HG02623 (cell line): ENCODE measurements around the gene CXADR.
A peak's percentile ranks its signal among the peaks of the same experiment; 100 is the strongest.
"Not testable (repeated sequence)": the region's sequence is repeated elsewhere in the genome, so short reads cannot be mapped to it uniquely, and the experiment has no call there.

ENCODE experiments used
- ATAC-seq: cut with Tn5 transposase; IDR thresholded peaks from one replicate; pipeline ENCODE4 v1.9.1; 2021; ENCODE audit warnings: moderate library complexity; ENCODE audit not compliant: unreplicated experiment

The CXADR gene

DNA sequence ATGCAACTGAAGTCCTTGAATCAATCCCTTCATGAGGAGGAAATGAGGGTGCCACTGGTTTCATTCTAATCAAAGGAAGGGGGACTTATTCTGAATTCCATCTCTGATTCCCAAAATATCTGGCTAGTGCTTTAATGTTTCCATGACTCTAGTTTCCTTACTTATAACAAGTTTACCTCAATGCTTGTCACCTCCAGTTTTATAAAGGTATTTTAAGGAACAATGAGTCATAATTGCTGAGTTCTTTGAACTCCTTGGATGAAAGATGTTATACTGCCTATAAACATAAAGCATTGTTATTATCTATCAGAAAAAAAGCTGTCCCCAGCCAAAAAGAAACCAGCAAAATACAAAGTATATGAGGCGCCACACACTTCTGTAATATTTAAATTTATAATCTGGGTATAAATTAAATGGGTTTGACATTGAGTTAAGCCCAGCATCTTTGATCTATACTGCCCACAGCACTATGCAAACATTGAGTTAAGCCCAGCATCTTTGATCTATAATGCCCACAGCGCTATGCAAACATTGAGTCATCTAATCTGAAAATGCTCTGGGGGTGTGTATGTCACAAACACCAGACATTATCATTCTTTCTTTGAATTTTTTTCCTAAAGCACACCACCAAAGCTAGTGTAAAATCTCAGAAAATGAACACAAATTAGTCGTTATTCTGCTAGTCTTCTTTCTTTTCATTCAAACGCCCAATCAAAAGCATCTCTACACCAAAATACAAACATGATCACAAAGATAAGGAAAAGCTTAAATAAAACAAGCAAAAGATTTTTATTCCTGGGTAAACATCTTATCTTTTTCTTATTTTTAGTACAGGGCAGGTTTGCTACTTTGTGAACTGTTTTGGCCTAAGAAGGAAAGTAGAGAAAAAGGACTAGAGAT lies 11.5 kb upstream of the CXADR start:
- no peak for ATAC-seq

- ATAC-seq: not testable (repeated sequence)
These were observed 9.9 kb upstream of the CXADR start for GRCh38 chr21:17502985-17503384.

DNA sequence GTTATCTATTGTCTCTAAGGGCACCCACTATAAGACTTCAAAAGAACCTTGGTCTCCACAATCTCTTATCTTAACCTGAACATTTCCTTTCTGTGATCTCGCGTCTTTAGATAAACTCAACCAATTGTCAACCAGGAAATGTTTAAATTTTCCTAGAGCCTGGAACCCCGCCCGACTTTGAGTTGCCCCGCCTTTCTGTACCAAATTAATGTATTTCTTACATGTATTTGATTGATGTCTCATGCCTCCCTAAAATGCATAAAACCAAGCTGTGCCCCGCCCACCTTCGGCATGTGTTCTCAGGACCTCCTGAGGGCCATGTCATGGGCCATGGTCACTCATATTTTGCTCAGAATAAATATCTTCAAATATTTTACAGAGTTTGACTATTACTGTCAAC lies 5.9 kb upstream of the CXADR start:
- ATAC-seq: no peak

GRCh38 chr21:17507591-17507990 lies 5.3 kb upstream of the CXADR start:
- ATAC-seq: no peak

DNA sequence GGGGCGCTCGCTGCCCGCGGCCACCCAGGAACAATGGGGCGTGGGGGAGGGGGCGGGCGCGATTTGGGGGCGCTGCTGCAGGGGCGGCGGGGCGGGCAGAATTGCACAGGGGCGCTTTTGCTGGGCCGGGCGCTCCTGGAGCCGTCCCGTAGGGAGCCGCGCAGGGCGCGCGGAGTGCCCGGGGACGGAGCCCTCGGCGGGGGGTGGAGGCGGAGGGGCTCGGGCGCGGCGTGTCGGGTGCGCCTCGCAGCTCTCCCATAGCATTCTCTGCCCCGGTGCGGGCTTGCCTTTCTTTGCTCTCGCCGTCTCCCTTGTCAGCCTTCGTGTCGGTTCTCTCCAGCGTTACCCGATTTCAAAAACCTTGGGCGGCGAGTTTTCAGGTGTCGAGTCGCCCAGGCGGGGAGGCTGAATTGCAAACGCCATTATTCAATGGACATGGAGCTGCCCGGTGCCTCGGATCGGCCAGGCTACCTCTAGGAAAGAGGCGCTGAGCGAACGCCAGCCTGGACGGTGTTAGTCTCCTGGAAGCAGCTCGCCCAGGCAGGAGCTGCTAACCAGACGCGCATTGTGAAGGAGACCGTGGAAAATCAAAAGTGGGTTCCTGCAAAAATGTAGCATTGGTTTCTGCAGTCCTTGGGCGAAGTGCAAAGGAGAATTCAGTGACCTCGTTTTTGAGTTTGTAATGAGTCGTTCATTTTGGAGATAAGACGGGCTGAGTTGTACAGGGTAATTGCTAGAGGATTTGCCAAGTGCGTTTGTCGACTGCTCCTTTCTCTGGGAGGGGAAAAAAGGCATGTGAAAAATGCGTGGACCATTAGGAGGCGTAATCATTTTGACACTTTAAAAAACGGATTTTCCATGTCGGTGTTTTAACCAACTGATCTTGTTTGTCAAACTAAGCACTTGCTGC lies 626 bp downstream of the CXADR start:
- ATAC-seq: peak; percentile 16

DNA sequence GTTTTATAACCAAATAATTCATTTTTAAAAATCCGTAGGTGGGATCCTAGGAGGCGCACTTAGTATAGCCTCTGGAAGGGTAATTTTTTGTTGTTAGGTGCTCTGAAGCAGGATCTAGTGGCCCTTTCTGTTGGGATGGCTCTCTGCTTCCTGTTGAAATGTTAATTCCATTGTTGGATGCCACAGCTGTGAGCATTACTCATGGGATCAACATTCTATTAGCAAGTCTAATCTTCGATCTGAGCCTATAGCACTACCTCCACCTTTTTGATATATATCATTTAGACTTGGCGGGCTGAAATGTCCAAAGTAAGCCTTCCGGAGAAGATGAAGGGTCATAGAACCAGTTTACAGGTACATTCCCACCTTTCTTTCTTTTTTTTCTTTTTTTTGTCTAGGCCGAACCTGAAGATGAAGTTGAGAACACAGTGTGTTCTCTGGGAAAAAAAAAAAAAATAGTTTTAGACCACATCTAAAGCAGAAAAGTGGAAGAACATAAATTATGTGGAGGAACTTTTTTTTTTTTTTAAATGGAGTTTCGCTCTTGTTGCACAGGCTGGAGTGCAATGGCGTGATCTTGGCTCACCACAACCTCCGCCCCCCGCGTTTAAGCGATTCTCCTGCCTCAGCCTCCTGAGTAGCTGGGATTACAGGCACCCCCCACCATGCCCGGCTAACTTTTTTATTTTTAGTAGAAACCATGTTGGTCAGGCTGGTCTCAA lies 1.4 kb downstream of the CXADR start:
- ATAC-seq: no peak

DNA sequence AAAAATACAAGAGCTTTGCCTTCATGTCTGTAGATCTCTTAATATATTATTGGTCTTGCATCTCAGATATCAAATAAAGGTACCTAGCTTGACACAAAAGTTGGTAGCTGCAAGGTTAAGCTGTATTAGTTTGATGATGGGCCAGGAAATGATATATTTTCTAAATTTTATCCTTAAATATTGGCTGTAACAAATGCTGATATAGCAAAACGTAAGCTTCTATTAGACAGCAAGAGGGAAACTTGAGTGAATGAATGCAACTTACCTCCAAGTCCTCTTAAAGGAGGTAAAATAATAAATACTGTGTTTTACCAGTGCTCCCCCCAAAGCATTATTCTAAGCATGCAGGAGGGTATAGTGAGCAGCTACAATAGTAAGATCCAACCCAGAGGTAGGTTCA lies 4.2 kb downstream of the CXADR start:
- not testable (repeated sequence) for ATAC-seq

GRCh38 chr21:17519208-17519738 lies 6.4 kb downstream of the CXADR start:
- no peak for ATAC-seq

- ATAC-seq: no peak
These were observed 7.2 kb downstream of the CXADR start for GRCh38 chr21:17519965-17520609.

- ATAC-seq: no peak
These were observed 10.2 kb downstream of the CXADR start for GRCh38 chr21:17523007-17523451.

DNA sequence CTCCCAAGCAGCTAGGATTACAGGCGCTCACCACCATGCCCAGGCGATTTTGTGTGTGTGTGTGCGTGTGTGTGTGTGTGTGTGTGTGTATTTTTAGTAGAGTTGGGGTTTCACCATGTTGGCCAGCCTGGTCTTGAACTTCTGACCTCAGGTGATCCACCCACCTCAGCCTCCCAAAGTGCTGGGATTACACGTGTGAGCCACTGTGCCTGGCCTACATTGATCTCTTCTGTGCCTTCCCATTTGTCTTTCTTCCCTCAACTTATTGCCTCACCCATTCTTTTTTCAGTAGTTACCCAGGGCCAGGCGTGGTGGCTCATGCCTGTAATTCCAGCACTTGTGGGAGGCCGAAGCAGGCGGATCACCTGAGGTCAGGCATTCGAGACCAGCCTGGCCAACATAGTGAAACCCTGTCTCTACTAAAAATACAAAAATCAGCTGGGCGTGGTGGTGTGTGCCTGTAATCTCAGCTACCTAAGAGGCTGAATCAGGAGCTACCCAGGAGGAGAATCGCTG lies 11.2 kb downstream of the CXADR start:
- ATAC-seq: not testable (repeated sequence)

DNA sequence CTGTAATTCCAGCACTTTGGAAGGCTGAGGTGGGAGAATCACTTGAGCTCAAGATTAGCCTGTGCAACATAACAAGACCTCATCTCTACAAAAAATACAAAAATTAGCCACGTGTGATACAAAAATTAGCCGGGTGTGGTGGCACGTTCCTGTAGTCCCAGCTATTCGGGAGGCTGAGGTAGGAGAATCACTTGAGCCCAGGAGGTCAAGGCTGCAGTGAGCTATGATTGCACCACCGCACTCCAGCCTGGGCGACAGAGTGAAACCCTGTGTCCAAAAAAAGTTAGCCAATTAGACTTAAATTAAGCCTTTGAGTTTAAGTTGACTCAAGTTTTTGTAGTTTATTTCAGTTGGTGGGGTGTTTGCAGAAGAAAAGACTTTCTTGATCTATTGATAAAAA lies 11.8 kb downstream of the CXADR start:
- no peak for ATAC-seq

GRCh38 chr21:17526776-17527175 lies 13.9 kb downstream of the CXADR start:
- ATAC-seq: no peak

DNA sequence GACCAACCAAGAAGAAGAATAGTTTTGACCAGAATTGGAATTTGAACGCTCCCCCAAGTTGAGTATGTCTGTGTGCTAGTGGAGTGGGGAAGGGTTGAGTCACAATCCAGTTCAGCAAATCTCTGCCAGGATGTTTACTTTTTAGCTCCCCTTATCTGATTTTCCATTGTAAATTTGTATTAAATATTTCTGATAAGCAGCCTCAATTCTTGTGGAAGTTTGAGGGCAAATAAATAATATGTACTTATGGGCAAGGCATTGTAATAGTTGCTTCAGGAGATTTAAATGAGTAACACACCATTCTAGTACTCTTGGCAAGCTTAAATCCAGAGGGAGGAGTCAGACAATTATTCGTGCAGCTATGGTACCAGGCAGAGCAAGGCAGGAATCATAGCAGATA lies 14.4 kb downstream of the CXADR start:
- no peak for ATAC-seq

- no peak for ATAC-seq
These were observed 14.9 kb downstream of the CXADR start for GRCh38 chr21:17527711-17528110.

GRCh38 chr21:17529648-17530047 lies 16.8 kb downstream of the CXADR start:
- ATAC-seq: no peak

- ATAC-seq: no peak
These were observed 19.4 kb downstream of the CXADR start for GRCh38 chr21:17532292-17532691.

DNA sequence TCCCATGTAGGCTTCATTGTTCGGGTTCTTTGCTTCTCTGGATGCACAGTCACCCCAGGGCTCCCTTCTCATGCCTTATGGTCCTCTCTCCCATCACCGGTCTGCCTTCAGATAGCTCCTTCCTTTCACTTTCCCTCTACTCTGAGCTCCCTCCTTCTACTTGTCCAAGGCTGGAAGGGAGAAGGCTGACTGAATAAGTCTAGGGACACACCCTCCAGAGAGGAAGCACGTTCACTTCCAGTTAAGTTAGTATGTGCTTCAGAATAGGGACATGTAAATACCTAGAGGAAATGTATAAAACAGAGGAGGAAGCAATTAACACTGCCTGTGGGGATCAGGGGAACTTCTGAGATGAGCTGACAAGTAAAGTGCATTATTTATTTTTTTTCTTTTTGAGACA lies 23.5 kb downstream of the CXADR start:
- no peak for ATAC-seq

GRCh38 chr21:17537299-17537698 lies 24.5 kb downstream of the CXADR start:
- no peak for ATAC-seq

DNA sequence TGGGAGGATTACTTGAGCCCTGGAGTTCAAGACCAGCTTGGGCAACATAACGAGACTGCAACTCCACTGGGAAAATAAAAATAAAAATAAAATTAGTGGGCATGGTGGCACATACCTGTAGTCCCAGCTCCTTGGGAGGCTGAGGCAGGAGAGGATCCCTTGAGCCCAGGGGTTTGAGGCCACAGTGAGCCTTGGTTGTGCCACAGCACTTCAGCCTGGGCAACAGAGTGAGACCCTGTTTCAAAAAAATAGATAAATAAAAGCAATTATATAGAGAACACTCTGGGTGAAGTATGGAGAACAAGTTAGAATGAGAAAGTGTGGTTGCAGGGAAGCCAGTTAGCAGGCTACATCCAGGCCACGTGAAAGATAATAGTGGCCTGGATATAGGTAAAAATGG lies 25.7 kb downstream of the CXADR start:
- no peak for ATAC-seq
